Sigmoid colon (tissue), 7 donors: ENCODE data around the gene POC1B. TPM values are rescaled to one million over a fixed set of nuclear protein-coding genes. Genes with fewer than 3 reads are reported as not detected.

Experiments
- DNase-seq: peaks from one replicate; pipeline ENCODE4 v3.0.0-alpha.2; 2019
- H3K27ac ChIP-seq, 4 donors: fragments of 200-600 bp; sonication (generic); one replicate each; pipeline ENCODE4 v1.5.1; 2016 to 2019; ENCODE audit warnings: mild to moderate bottlenecking in 1 of 4
- H3K27me3 ChIP-seq, 3 donors: fragments of 200-600 bp; sonication (generic); one replicate each; pipeline ENCODE4 v1.5.1; 2019; ENCODE audit warnings: mild to moderate bottlenecking in 1 of 3
- H3K36me3 ChIP-seq, 4 donors: fragments of 200-600 bp; sonication (generic); one replicate each; pipeline ENCODE4 v1.5.1; 2016 to 2019
- H3K4me1 ChIP-seq, 4 donors: fragments of 200-600 bp; sonication (generic); one replicate each; pipeline ENCODE4 v1.5.1; 2017 to 2019
- H3K4me3 ChIP-seq, 4 donors: fragments of 200-600 bp; sonication (generic); one replicate each; pipeline ENCODE4 v1.5.1; 2017 to 2019; ENCODE audit warnings: mild to moderate bottlenecking in 2 of 4, moderate library complexity in 1 of 4
- H3K9me3 ChIP-seq, 4 donors: fragments of 200-600 bp in 3 of 4; sonication (generic) in 3 of 4; one replicate each; pipeline versions ENCODE4 v1.5.1 to v1.6.1; 2013 to 2019
- CTCF ChIP-seq, 4 experiments: fragments of 450-650 bp in 3 of 4; fragments of 200-600 bp in 1 of 4; IDR thresholded peaks; one replicate each; pipeline ENCODE4 v1.5.1; 2016 to 2019; ENCODE audit warnings: antibody characterized with exemption in 4 of 4, mild to moderate bottlenecking in 3 of 4, moderate library complexity in 2 of 4
- EP300 ChIP-seq, 4 donors: sonication (generic); formaldehyde crosslinking; IDR thresholded peaks; one replicate each; pipeline ENCODE4 v1.6.1; 2017; ENCODE audit warnings: antibody characterized with exemption in 4 of 4
- POLR2A ChIP-seq, 2 donors: fragments of 450-650 bp; IDR thresholded peaks; one replicate each; pipeline ENCODE4 v1.6.1; 2016; ENCODE audit warnings: antibody characterized with exemption in 2 of 2, mild to moderate bottlenecking in 2 of 2, moderate library complexity in 2 of 2
- POLR2AphosphoS5 ChIP-seq, 4 donors: sonication (generic); formaldehyde crosslinking; IDR thresholded peaks; one replicate each; pipeline ENCODE4 v1.6.1; 2017; ENCODE audit warnings: antibody characterized with exemption in 4 of 4
- WGBS, 2 donors: extraction: QIAGEN DNeasy Blood & Tissue Kit; methylation state at CpG; one replicate each; pipeline ENCODE4 v1.1.7; 2013; 5-methylcytosine and 5-hydroxymethylcytosine counted together
- intact Hi-C: fragments of 100-400 bp; cut with DNase I; formaldehyde crosslinking; loops from one replicate; pipeline ENCODE4 v1.15.1; 2023
- polyA plus RNA-seq, 3 donors: library from polyadenylated mRNA; stranded (reverse); fragments of 200-250 nt; gene quantifications; one replicate each; pipeline ENCODE4 v1.2.3, GENCODE V29; 2013
- total RNA-seq, 4 donors: library from RNA; depleted of rRNA; stranded (reverse); fragments of >200 nt; gene quantifications; one replicate each; pipeline ENCODE4 v1.1.0, GENCODE V29; 2016
- donor health status: healthy with polysubstance abuse.
- donor health status: Bipolar disorder and iron deficiency.
- donor health status: healthy.

The POC1B gene
- total and polyA plus RNA-seq, 7 donors: 12.5 to 31.7 (median 28.1) TPM

- 42 to 79% methylated on average over 5 of the region's 5 CpGs for WGBS, 2 donors
- intact Hi-C loops: no loop called here
Observed at GRCh38 chr12:89379839-89380467, 145.9 kb downstream of the POC1B start.

GRCh38 chr12:89379148-89379838 is 146.6 kb downstream of the POC1B start:
- 38 to 64% methylated on average over 6 of the region's 6 CpGs for WGBS, 2 donors
- TF ChIP-seq POLR2A (IDR thresholded peaks at IDR 0.05) (no peak), POLR2AphosphoS5 (IDR thresholded peaks at IDR 0.05) (no peak), CTCF (IDR thresholded peaks at IDR 0.05) (no peak), EP300 (IDR thresholded peaks at IDR 0.05) (no peak)
- no peaks in the 10 kb centered on the region for H3K27me3 ChIP-seq
- H3K9me3 ChIP-seq: no peaks in the 10 kb centered on the region
- no peak overlapping the region for H3K4me3 ChIP-seq
- no peak overlapping the region for H3K27ac ChIP-seq
- H3K36me3 ChIP-seq: no peaks in the 10 kb centered on the region
- peaks cover 0 to 27% (median 17%) of the 10 kb centered on the region in 4 donors for H3K4me1 ChIP-seq
- intact Hi-C loops: no loop called here
- no peak for DNase-seq

More at GRCh38 chr12:89379839-89380467, 145.9 kb downstream of the POC1B start:
- Histone ChIP-seq H3K27me3 (no peaks in the 10 kb centered on the region), H3K36me3 (no peaks in the 10 kb centered on the region), H3K4me3 (no peak overlapping the region), H3K27ac (no peak overlapping the region), H3K4me1 (peaks cover 0 to 27% (median 19%) of the 10 kb centered on the region in 4 donors), H3K9me3 (no peaks in the 10 kb centered on the region)
- TF ChIP-seq CTCF (IDR thresholded peaks at IDR 0.05) (no peak), EP300 (IDR thresholded peaks at IDR 0.05) (no peak)
- DNase-seq: no peak

- Histone ChIP-seq H3K4me1 (peaks cover 0 to 20% (median 14%) of the 10 kb centered on the region in 4 donors), H3K4me3 (no peak overlapping the region), H3K27ac (no peak overlapping the region), H3K36me3 (no peaks in the 10 kb centered on the region), H3K9me3 (no peaks in the 10 kb centered on the region), H3K27me3 (no peaks in the 10 kb centered on the region)
- TF ChIP-seq POLR2A (IDR thresholded peaks at IDR 0.05): no peak
- no peak for TF ChIP-seq EP300 (IDR thresholded peaks at IDR 0.05)
- no peak for TF ChIP-seq POLR2AphosphoS5 (IDR thresholded peaks at IDR 0.05)
- no peak for TF ChIP-seq CTCF (IDR thresholded peaks at IDR 0.05)
- 32 to 71% methylated on average over 2 of the region's 2 CpGs for WGBS, 2 donors
- intact Hi-C loops: no loop called here
- no peak for DNase-seq
Observed at GRCh38 chr12:89376844-89377243, 149.0 kb downstream of the POC1B start.

- 20 to 69% methylated on average over 1 of the region's 1 CpG for WGBS, 2 donors
- H3K4me3 ChIP-seq: no peak overlapping the region
- no peak overlapping the region for H3K27ac ChIP-seq
- TF ChIP-seq POLR2AphosphoS5 (IDR thresholded peaks at IDR 0.05): no peak
- TF ChIP-seq POLR2A (IDR thresholded peaks at IDR 0.05): no peak
- TF ChIP-seq CTCF (IDR thresholded peaks at IDR 0.05): no peak
- no peak for TF ChIP-seq EP300 (IDR thresholded peaks at IDR 0.05)
- intact Hi-C loops: no loop called here
- H3K36me3 ChIP-seq: no peaks in the 10 kb centered on the region
- H3K9me3 ChIP-seq: no peaks in the 10 kb centered on the region
- H3K4me1 ChIP-seq: peaks cover 0 to 20% (median 14%) of the 10 kb centered on the region in 4 donors
- H3K27me3 ChIP-seq: no peaks in the 10 kb centered on the region
- no peak for DNase-seq
Observed at GRCh38 chr12:89376202-89376529, 149.7 kb downstream of the POC1B start.
